ENCODE results near the gene MSI2.

MSI2 gene

GRCh38 chr17:57273490-57273889 lies 17.2 kb downstream of the MSI2 start:
- FAIRE-seq: no peak

GRCh38 chr17:57274162-57274561 lies 17.8 kb downstream of the MSI2 start:
- FAIRE-seq: no peak

GRCh38 chr17:57275071-57275764 lies 18.9 kb downstream of the MSI2 start:
- no peak for FAIRE-seq

- FAIRE-seq: no peak
Measured at GRCh38 chr17:57276621-57277020, 20.3 kb downstream of the MSI2 start.

- FAIRE-seq: no peak
Measured at GRCh38 chr17:57277923-57278604, 21.7 kb downstream of the MSI2 start.

- no peak for FAIRE-seq
Measured at GRCh38 chr17:57278740-57279387, 22.5 kb downstream of the MSI2 start.

GRCh38 chr17:57279432-57279831 lies 23.1 kb downstream of the MSI2 start:
- FAIRE-seq: no peak

- FAIRE-seq: no peak
Measured at GRCh38 chr17:57281887-57282286, 25.6 kb downstream of the MSI2 start.

- FAIRE-seq: no peak
Measured at GRCh38 chr17:57282296-57282695, 26.0 kb downstream of the MSI2 start.

- FAIRE-seq: no peak
Measured at GRCh38 chr17:57283203-57283971, 27.1 kb downstream of the MSI2 start.

- no peak for FAIRE-seq
Measured at GRCh38 chr17:57284583-57284982, 28.3 kb downstream of the MSI2 start.

GRCh38 chr17:57284984-57285646 lies 28.8 kb downstream of the MSI2 start:
- no peak for FAIRE-seq

- no peak for FAIRE-seq
Measured at GRCh38 chr17:57285701-57286100, 29.4 kb downstream of the MSI2 start.

GRCh38 chr17:57286399-57287105 lies 30.2 kb downstream of the MSI2 start:
- FAIRE-seq: no peak

- FAIRE-seq: no peak
Measured at GRCh38 chr17:57288040-57288772, 31.9 kb downstream of the MSI2 start.

GRCh38 chr17:57288773-57289121 lies 32.4 kb downstream of the MSI2 start:
- no peak for FAIRE-seq

GRCh38 chr17:57289130-57289529 lies 32.8 kb downstream of the MSI2 start:
- FAIRE-seq: no peak

- FAIRE-seq: no peak
Measured at GRCh38 chr17:57289613-57290012, 33.3 kb downstream of the MSI2 start.

- FAIRE-seq: no peak
Measured at GRCh38 chr17:57290981-57291380, 34.7 kb downstream of the MSI2 start.

- no peak for FAIRE-seq
Measured at GRCh38 chr17:57292091-57292490, 35.8 kb downstream of the MSI2 start.

- FAIRE-seq: no peak
Measured at GRCh38 chr17:57293077-57293476, 36.8 kb downstream of the MSI2 start.

- FAIRE-seq: no peak
Measured at GRCh38 chr17:57294101-57294500, 37.8 kb downstream of the MSI2 start.

All from islet of Langerhans (tissue), 1 donor.